NCI-H460 (cell line): ENCODE data around the gene KPNA2. TPM values are rescaled to one million over a fixed set of nuclear protein-coding genes. Genes with fewer than 3 reads are reported as not detected.
"Not testable (repeated sequence)": the region's sequence is repeated elsewhere in the genome, so short reads cannot be mapped to it uniquely, and the experiment has no call there.

Experiments used
- DNase-seq: peaks from one replicate; pipeline ENCODE4 v3.0.0-alpha.2; 2016; ENCODE audit warnings: low read depth; ENCODE audit errors: extremely low read depth
- total RNA-seq: library from RNA; depleted of rRNA; stranded (reverse); fragments of >200 nt; shearing (Covaris generic); gene quantifications from 2 replicates; pipeline ENCODE4 v1.2.3, GENCODE V29; 2014

KPNA2 gene
- total RNA-seq, 1 experiment from 2014 or later, result 263 TPM

GRCh38 chr17:68019675-68020408, 15.7 kb upstream of the KPNA2 start:
- DNase-seq, result peak; percentile 95

DNA sequence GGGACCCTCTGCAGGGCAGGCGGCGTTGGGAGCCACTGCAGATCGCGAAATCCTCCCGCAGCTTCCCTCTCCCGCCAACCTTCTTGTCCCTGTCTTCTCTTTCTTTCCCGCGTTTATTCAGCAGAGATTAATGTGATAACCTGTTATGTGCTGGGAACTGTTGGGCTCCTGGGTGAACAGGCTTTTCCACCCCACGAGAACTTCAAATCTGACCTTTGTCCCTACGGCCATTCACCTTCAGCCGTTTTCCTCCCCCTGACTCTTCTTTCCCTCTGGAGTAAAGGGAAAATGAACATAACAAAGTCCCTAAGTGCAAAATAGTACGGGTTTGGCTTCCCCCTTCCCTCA, 15.2 kb upstream of the KPNA2 start:
- no peak for DNase-seq

- not testable (repeated sequence) for DNase-seq
Observed at GRCh38 chr17:68020791-68021190, 14.7 kb upstream of the KPNA2 start.

GRCh38 chr17:68021963-68022362, 13.6 kb upstream of the KPNA2 start:
- no peak for DNase-seq

- not testable (repeated sequence) for DNase-seq
Observed at GRCh38 chr17:68022547-68022946, 13.0 kb upstream of the KPNA2 start.

GRCh38 chr17:68029512-68030215, 5.9 kb upstream of the KPNA2 start:
- no peak for DNase-seq

GRCh38 chr17:68033636-68034451, 1.7 kb upstream of the KPNA2 start:
- peak; percentile 67 for DNase-seq

- DNase-seq, result no peak
Observed at GRCh38 chr17:68034452-68034776, 1.1 kb upstream of the KPNA2 start.

DNA sequence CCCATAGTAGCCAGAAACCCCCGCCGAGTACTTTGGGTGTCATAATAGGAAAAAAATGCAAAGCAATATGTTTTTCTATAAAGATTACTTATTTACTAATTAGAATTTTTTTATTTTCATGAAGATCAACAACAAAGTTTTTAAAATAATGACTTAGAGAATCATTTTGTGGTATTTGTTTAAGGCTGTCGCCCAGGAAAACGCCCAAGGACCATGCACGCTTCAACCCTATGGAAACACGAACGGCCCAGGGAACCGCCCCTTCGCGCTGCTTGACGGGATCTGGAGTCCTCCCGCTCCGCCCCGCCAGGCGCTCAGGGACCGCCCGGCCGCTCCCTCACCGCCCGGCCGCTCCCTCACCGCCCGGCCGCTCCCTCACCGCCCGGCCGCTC, 408 bp upstream of the KPNA2 start:
- no peak for DNase-seq

- DNase-seq, result peak; percentile 26
Observed at GRCh38 chr17:68036304-68037147, 991 bp downstream of the KPNA2 start.

DNA sequence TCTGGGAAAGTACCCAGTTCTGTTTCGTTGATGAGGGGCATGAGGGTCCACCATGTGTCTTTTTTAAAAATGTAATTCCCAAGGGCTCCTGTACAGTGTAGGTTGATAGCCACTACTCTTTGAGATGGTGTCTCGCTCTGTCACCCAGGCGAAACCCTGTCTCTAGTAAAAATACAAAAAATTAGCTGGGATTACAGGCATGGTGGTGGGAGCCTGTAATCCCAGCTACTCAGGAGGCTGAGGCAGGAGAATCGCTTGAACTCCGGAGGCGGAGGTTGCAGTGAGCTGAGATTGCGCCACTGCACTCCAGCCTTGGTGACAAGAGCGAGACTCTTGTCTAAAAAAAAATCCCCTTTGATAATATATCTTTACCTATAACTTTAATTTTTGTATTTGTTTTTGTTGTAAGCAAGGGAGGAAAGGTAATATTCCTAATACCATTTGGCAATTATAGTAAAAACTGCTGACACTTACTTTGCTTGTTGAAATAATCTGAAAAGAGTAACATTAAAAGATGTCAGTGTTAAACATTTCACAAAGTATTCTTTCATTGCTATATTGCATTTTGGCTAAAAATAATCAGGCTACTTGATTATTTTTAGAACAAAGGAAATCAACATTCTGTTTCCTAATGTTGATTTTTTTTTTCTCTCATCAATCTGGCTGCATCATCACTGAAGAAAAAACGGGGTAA, 11.8 kb downstream of the KPNA2 start:
- no peak for DNase-seq

GRCh38 chr17:68047890-68048542, 12.5 kb downstream of the KPNA2 start:
- not testable (repeated sequence) for DNase-seq

- DNase-seq, result no peak
Observed at GRCh38 chr17:68048996-68049395, 13.5 kb downstream of the KPNA2 start.

- DNase-seq, result not testable (repeated sequence)
Observed at GRCh38 chr17:68049812-68050437, 14.4 kb downstream of the KPNA2 start.

GRCh38 chr17:68051321-68052312, 16.1 kb downstream of the KPNA2 start:
- DNase-seq, result not testable (repeated sequence)

- no peak for DNase-seq
Observed at GRCh38 chr17:68052810-68053209, 17.3 kb downstream of the KPNA2 start.

DNA sequence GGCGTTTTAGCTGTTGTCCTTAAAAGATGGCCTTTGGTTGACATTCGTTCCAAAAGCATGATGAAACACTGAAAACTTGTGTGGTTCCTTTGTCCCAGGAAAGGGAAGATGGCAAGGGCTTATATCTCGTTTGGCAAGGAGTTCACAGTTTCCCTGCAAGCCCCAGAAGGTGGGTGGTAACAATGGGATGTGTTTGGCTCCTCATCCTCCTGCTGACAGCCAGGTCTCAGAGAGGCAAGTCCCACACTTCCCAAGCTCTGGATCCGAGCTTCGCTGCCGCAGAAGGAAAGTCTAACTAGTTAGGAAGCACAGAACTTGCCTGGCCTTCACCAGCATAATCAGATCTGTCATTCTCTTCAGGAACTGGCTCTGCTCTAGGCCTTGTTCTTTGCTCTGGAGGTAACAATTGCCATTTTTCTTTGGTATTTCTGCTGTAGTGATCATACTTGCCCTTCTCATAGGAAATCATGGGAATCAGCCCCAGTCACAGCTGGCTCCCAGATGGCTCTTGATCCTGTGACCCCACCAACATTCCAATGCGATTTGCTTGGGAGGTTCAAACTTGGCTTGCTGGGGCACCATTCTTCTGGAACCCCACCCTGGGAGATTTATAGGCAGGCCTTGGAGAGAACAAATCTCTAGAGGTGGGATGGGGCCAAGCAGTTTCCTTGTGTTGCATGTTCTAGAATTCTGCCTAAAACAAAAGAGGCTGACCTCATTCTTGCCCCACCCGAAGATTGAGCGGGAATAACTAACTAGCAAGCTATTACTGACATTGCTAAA, 17.9 kb downstream of the KPNA2 start:
- no peak for DNase-seq
